ENCODE results near the gene YIPF3. TPM values are rescaled to one million over a fixed set of nuclear protein-coding genes. Genes with fewer than 3 reads are reported as not detected.

YIPF3 gene
- total and polyA plus RNA-seq, 8 donors = 18.7 to 107 (median 59.6) TPM

GRCh38 chr6:43521836-43522235 lies 5.1 kb upstream of the YIPF3 start:
- intact Hi-C loops (cut with DNase I; ENCODE audit: low total_unique reads) = no loop called here

GRCh38 chr6:43520097-43520496 lies 3.4 kb upstream of the YIPF3 start:
- TF ChIP-seq CTCF (IDR thresholded peaks at IDR 0.05) = no peak
- no peak for TF ChIP-seq POLR2AphosphoS5 (IDR thresholded peaks at IDR 0.05)
- TF ChIP-seq EP300 (IDR thresholded peaks at IDR 0.05) = no peak
- TF ChIP-seq POLR2A (IDR thresholded peaks at IDR 0.05) = no peak
- Histone ChIP-seq H3K4me1 (peaks cover 31 to 48% (median 44%) of the 10 kb centered on the region in 4 donors), H3K27ac (no peak overlapping the region), H3K9me3 (no peaks in the 10 kb centered on the region), H3K4me3 (no peak overlapping the region), H3K27me3 (no peaks in the 10 kb centered on the region), H3K36me3 (peaks cover 58 to 70% (median 66%) of the 10 kb centered on the region in 4 donors)
- 88 to 93% (median 89%) methylated on average over 8 of the region's 8 CpGs for WGBS, 5 donors
- DNase-seq = no peak
- intact Hi-C loops (cut with DNase I; ENCODE audit: low total_unique reads) = no loop called here

More at GRCh38 chr6:43521836-43522235, 5.1 kb upstream of the YIPF3 start:
- Histone ChIP-seq H3K4me3 (no peak overlapping the region), H3K27ac (no peak overlapping the region), H3K36me3 (peaks cover 68 to 79% (median 78%) of the 10 kb centered on the region in 4 donors), H3K4me1 (peaks cover 21 to 39% (median 33%) of the 10 kb centered on the region in 4 donors), H3K27me3 (no peaks in the 10 kb centered on the region), H3K9me3 (no peaks in the 10 kb centered on the region)
- DNase-seq = no peak
- WGBS, 5 donors = 23 to 73% (median 40%) methylated on average over 2 of the region's 2 CpGs
- TF ChIP-seq EP300 (IDR thresholded peaks at IDR 0.05) (no peak), CTCF (IDR thresholded peaks at IDR 0.05) (no peak)

GRCh38 chr6:43517505-43518357 lies 1.0 kb upstream of the YIPF3 start:
- Histone ChIP-seq H3K9me3 (no peaks in the 10 kb centered on the region), H3K4me3 (peak overlapping the region; percentile 75 to 98 (median 94)), H3K36me3 (peaks cover 55 to 70% (median 65%) of the 10 kb centered on the region in 4 donors), H3K4me1 (peaks cover 29 to 51% (median 45%) of the 10 kb centered on the region in 4 donors), H3K27me3 (no peaks in the 10 kb centered on the region), H3K27ac (peak overlapping the region in 4 of 5 donors; percentile 86 to 93 (median 88))
- WGBS, 5 donors = 1 to 3% (median 3%) methylated on average over 10 of the region's 10 CpGs
- DNase-seq = no peak
- no peak for TF ChIP-seq CTCF (IDR thresholded peaks at IDR 0.05)
- TF ChIP-seq POLR2A (IDR thresholded peaks at IDR 0.05) = no peak
- TF ChIP-seq EP300 (IDR thresholded peaks at IDR 0.05) = no peak
- no peak for TF ChIP-seq POLR2AphosphoS5 (IDR thresholded peaks at IDR 0.05)
- intact Hi-C loops (cut with DNase I; ENCODE audit: low total_unique reads) = no loop called here

- H3K27ac ChIP-seq = peak overlapping the region; percentile 86 to 93 (median 87)
These were observed 394 bp downstream of the YIPF3 start for GRCh38 chr6:43516367-43516696.

More at GRCh38 chr6:43516367-43516696, 394 bp downstream of the YIPF3 start:
- H3K27me3 ChIP-seq = no peaks in the 10 kb centered on the region
- WGBS, 5 donors = 0 to 1% (median 1%) methylated on average over 7 to 10 of the region's 10 CpGs
- intact Hi-C loops (cut with DNase I; ENCODE audit: low total_unique reads) = no loop called here
- no peaks in the 10 kb centered on the region for H3K9me3 ChIP-seq
- H3K36me3 ChIP-seq = peaks cover 53 to 70% (median 65%) of the 10 kb centered on the region in 4 donors
- H3K4me3 ChIP-seq = peak overlapping the region; percentile 75 to 98 (median 94)
- no peak for TF ChIP-seq POLR2A (IDR thresholded peaks at IDR 0.05)
- no peak for TF ChIP-seq CTCF (IDR thresholded peaks at IDR 0.05)
- no peak for TF ChIP-seq POLR2AphosphoS5 (IDR thresholded peaks at IDR 0.05)
- TF ChIP-seq EP300 (IDR thresholded peaks at IDR 0.05) = no peak
- peaks cover 29 to 58% (median 49%) of the 10 kb centered on the region in 4 donors for H3K4me1 ChIP-seq
- DNase-seq = no peak
